Fibroblast of skin of left biceps (primary cell): ENCODE results near the gene AFF3.
"Not testable (repeated sequence)": the region's sequence is repeated elsewhere in the genome, so short reads cannot be mapped to it uniquely, and the experiment has no call there.

Source experiments
- DNase-seq, 2 experiments: peaks; one replicate each; pipeline ENCODE4 v3.0.0-alpha.2; 2013; ENCODE audit warnings: low read depth in 2 of 2

AFF3 gene

DNA sequence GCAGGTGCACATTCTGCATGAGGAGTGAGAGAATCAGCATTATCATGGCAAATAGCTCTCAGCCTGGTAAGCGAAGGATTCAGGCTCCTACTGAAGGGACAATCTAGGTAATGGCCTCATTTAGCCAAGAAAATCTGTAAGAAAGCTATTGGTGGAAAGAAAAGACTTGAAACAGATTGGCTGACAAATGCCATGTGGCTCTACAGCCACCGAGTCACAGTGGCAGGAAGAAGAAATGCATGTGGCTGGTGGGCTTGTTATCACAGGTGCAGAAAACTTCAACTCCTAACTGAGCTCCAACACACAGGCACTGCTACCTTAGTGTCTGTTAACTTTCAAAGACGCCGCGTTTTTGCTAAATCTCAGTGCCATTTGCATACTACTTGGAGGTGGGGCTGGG lies 592.0 kb downstream of the AFF3 start:
- no peak for DNase-seq

DNA sequence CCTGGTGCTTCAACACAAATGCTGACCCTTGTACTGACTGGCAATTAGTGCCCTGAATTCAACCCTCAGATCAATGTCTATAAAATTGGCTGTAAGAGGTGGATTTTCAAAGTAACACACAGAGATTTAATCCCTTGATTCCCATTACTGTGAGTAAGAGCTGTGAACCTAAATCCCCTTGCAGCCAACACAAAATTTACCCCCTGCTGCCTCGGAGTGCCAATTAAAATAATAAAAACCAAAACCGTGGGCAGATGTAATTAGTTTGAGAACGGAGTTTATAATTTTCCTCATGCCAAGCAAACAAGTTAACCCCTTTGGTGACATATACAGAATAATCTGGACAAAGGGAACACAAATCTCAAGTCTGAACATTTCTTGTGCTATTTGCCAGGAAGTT lies 596.8 kb downstream of the AFF3 start:
- DNase-seq: no peak

DNA sequence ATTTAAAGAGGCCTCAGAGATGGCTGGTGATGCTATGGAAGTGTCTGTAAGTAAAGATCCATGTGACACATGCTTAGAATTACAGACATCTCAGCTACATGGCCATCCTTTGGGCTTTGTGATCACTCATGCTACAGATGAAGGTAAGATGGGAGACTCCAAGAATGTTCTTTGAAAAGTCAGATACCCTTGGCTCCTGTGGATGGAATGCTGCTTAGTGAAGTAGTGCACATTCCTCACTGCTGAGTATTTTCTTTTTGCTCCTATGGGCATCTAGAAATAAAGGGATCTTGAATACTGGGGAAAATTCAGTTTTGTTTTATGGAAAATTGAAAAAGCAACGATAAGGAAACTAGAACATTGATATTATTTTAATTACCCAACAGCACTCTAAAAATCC lies 597.3 kb downstream of the AFF3 start:
- DNase-seq: no peak

DNA sequence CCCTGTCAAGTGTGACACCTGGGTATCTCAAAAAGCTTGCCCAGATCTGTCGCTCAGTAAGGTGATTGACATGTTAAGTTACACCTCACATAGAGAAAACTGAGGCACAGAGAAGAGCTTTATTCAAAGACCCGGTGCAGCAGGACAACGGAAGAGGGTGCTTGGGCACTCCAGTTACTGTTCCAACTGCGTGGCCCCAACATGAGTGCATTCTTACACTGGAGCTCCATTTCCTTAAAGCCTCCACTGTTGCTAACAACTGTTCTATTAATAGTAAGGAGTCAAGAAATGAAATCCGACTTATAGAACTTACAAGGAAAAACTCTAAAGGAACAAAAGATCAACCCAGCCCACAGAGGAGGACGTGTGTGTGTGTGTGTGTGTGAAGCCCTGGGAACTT lies 597.8 kb downstream of the AFF3 start:
- no peak for DNase-seq

DNA sequence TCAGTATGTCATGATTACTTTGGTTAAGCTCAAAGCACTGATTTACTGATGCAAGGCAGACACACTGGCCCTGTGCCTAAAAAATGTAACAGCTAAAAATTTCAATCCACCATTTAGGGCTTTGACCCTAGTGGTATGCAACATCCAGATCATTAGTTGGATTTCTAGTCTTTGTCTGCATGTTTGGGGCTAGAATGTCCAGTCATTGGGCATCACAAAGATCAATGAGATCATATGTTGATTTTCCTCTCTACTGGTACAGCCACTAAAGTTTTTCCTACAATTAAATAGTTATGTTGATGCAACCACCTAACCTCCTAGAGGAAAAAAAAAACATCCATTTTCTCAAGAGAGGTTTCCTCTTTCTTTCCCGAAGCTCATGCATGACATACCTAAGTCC lies 599.1 kb downstream of the AFF3 start:
- DNase-seq: no peak

DNA sequence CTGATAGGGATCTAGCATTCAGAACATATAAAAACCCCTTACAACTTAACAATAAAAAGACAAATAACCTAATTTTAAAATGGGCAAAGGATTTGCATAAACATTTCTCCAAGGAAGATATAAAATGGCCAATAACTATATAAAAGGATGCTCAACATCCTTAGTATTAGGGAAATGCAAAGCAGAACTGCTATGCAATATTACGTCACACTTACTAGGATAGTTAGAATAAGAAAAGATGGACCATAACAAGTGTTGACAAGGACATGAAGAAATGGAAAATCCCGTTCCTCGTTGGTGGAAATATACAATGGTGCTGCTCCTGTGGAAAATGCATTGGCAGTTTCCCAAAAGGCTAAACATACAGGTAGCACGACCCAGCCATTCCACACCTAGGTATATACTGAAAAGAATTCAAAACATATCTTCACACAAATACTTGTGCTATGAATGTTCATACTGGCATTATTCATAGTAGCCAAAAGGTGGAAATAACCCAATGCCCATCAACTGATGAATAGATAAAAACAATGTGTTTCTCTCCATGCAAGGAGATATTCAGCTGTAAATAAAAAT lies 604.4 kb downstream of the AFF3 start:
- no peak for DNase-seq

DNA sequence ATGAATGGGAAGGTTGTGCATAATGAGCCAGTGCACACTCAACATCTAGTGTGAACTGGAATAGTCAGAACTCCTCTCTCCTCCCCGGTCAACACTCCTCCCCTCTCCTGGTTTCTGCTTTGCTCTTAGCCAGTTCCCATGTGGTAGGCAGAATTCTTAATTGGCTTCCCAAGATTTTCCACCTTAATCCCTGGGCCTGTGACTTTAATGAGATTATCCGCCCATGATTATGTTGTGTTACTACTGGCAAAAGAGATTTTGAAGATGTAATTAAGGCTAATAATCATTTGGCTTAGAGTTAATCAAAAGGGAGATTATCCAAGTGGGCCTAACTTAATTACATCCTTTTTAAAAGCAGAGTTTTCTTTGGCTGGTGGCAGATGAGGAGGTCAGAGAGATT lies 618.3 kb downstream of the AFF3 start:
- DNase-seq: no peak

DNA sequence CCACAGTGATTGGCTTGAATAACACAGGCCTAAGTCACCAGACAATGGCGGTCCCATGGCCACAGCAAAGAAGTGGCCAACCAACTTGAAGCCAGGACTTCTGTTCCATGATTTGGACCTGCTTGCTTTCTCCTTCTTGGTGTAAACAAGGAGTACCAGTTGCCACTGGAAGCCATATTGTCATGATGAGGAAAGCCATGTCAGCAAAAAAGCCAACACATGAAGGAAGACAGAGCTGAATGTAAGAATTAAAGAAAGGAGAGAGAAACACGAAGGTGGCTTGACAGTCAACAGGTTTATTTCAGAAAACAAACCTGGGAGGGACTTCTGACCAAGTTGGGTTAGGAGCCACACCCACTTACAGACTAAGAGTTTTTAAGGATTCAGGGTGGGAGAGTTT lies 620.2 kb downstream of the AFF3 start:
- DNase-seq: no peak

DNA sequence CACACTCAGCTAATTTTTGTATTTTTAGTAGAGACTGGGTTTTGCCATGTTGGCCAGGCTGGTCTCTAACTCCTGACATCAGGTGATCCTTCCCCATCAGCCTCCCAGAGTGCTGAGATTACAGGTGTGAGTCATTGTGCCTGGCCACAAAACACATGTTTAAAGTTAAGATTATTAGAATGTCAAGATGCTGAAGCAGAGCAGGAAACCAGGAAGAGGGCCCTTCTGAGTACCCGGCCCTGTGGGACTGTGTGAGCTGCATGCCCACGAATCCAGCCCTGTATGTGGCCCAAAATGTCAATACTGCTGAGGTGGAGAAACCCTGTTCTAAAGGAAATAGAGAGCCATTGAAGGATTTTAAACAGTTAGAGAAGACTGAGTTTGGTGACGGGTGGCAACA lies 621.6 kb downstream of the AFF3 start:
- DNase-seq: no peak

DNA sequence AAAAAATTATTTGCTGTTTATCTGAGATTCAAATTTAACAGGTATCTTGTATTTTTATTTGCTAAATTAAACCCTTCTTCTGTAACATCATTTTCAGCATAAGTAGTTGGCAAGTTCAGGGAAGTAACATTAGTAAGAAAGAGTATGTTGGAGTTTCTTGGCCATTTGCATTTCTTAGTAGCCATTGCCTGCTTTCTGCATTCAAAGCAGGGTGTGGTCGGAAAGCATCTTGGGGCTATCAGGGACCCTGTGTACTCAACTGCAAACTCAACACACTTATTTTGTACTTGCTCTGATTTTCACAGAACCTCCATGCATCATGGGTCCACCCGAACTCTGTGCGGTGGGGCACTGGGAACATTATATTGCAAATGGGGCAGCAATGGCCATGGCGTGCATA lies 622.2 kb downstream of the AFF3 start:
- DNase-seq: no peak

DNA sequence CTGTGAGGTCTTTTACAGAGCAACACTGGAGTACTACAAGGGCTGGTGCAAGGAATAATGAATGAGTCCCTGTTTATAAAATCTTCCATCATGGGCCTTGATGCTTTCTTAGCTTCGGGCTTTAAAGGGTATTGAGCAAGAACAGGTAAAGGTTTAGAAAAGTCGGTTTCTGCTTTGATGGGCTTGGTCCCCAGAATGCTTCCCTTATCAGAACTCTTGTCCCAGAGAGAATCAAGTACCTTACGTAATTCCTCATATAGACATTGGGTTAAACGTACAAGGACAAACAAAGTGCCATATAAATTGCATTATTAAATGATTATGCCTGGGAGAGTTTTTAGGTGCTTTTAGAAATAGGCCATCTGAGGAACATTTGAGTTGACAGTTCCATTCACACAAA lies 628.0 kb downstream of the AFF3 start:
- no peak for DNase-seq

DNA sequence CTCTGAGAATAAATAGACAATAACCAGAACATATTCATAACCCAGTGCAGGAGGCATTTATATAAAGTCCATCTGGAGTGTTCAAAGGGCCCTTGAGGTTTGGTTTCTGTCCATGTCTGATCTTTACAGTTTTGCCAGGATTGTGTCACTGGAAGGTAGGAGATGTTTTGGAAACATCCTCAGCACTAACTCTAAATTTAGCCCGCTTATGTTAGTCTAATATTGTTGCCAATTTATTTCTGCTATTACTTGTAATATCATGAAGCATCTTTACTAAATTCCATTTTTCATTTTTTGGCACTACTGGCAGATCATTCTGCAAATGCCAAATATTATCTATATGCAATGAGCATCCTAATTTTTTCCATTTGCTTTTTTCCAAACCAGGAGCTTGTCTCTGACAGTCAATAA lies 630.2 kb downstream of the AFF3 start:
- no peak for DNase-seq

DNA sequence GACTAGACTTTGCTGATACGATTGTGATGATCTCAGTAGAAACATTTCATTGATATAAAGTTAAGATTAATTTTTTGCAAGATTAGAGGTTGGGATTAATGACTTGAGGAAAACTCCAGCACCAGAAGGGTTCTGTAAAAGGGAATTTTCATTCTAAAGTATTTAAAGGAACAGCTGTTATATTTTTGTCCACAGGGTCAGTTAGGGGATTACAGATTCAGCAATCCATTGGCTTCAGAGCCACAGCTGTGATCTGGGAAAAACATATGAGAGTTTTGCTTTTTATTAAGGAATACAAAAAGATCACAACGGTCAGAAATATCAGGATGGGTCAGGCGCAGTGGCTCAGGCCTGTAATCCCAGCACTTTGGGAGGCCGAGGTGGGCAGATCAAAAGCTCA lies 633.0 kb downstream of the AFF3 start:
- no peak for DNase-seq

DNA sequence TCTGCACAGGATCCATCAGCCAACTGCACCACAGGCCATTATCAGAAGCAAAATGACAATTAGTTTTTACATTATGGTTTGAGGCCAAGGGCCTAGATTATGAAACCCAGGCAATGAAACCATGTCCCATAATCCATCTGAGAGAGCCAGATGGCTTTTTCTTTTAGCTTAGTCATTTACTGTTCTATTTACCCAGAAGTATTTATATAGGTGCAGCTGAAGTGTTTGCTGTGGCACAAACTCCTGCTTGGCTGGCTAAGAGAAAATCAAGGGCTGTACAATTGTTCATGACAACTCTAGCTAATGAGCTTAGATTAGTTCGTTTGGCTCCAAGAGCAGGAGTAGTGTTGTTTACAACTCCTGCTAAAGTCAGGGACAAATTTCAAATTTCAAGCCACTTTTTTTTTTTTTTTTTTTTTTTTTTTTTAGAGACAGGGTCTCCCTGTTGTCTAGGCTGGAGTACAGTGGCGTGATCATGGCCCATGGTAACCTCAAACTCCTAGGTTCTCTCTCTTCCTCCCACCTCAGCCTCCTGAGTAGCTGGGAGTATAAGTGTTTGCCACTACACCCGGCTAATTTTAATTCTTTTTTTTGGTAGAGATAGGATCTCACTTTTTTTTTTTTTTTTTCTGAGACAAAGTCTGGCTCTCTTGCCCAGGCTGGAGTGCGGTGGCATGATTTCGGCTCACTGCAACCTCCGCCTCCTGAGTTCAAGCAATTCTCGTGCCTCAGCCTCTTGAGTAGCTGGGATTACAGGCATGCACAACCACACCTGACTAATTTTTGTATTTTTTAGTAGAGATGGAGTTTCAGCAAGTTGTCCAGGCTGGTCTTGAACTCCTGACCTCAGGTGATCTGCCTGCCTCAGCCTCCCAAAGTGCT lies 634.2 kb downstream of the AFF3 start:
- DNase-seq: no peak

DNA sequence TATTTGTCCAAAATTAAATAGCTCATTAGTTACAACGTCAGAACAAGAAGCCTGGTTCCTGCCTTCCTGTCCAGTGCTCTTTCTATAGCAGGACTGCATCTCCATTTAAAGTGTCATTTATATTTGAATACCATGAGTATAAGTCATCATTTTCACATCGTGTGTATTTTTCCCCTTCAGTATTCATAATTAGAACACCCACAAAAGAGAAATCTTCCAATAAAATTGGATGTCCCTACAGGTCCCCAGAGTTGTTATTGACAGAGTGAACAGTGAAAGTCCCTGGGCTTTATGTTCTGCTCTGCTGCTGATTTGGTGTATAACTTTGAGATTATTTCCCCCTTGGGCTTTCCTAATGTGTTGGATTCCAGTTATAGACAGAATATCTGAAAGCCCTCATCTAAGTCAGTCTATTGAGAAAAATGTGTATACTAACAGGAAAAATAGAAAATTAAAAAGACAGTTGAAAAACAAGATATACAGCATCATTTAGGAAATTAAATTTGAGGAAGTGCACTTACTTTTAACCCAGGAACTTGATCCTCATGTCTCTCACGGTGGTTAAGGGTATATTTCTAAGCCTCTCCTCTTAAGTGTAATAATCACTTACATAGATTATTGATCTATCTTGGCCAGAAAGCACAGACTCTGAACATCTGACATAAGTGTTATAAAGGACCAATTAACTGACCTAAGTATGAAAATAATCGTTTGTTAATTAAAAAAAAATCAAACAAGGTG lies 637.4 kb downstream of the AFF3 start:
- DNase-seq: no peak

DNA sequence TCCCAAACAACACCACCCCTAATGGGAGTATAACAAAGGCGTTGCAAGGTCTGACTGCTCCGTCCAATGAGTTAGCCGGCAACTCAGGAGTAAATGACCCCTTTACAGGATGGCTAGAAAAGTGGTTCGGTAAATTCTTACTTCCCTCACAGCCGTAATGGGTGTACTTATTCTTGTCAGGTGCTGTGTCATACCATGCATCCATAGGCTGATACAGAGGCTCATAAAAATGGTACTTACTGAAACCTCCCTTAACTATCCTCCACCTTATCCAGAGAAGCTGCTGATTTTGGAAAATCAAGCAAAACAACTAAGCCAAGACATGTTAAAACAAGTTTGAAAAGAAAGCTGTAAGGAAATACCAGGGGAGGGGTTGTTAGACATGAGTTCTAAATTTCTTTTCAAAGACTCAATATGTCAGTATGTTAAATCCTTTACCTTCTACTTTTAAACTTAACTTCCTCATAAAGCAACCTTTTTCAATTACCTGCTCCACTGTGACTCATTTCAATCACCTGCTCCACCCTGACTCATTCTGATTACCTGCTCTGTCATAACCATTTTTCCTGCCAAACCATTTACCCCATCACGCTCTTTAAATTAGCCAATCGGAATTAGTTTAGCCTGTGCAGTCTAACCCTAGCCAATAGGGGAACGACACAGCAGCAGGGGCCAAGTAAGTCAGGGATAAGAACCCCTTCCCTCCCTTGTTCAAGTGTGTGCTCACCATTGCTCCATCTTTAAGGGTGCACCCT lies 638.6 kb downstream of the AFF3 start:
- not testable (repeated sequence) for DNase-seq

DNA sequence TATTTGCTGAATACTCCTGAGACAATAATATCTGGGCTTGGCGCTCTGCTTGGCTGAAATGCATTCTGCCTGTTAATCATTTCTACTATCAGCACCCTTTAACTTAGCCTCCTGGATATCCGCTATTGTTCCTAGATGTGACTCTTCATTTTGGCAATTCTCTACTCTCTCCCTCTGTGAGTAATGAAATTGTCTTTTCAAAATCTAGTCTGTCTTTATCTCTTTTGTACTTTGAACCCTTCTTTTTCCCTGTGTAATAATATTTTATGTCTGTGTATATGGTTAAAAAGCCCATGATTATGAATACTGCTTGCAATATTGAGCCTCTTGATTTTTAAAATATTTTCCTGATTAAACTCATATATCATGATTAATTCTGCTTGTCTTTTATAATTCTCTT lies 646.4 kb downstream of the AFF3 start:
- no peak for DNase-seq
